Cerebellar nuclear complex (tissue), 1 donor: ENCODE results near the gene ZYG11A.

Experiments used
- DNase-seq, 2 experiments: peaks; one replicate each; lab custom pipeline; 2025; lab: John Stamatoyannopoulos, UW

ZYG11A gene

GRCh38 chr1:52877554-52877953 is 35.0 kb downstream of the ZYG11A start:
- no peak for DNase-seq

- DNase-seq = no peak
Observed at GRCh38 chr1:52880206-52880605, 37.6 kb downstream of the ZYG11A start.

GRCh38 chr1:52887483-52887882 is 44.9 kb downstream of the ZYG11A start:
- no peak for DNase-seq

GRCh38 chr1:52892424-52893215 is 50.1 kb downstream of the ZYG11A start:
- no peak for DNase-seq

GRCh38 chr1:52899445-52899894 is 56.9 kb downstream of the ZYG11A start:
- no peak for DNase-seq

GRCh38 chr1:52900402-52900801 is 57.8 kb downstream of the ZYG11A start:
- no peak for DNase-seq

GRCh38 chr1:52901384-52901783 is 58.8 kb downstream of the ZYG11A start:
- DNase-seq = no peak

GRCh38 chr1:52904208-52904926 is 61.8 kb downstream of the ZYG11A start:
- DNase-seq = no peak

GRCh38 chr1:52904927-52905698 is 62.6 kb downstream of the ZYG11A start:
- DNase-seq = no peak

- DNase-seq = no peak
Observed at GRCh38 chr1:52906135-52906603, 63.6 kb downstream of the ZYG11A start.

- DNase-seq = no peak
Observed at GRCh38 chr1:52907068-52907811, 64.7 kb downstream of the ZYG11A start.

- DNase-seq = no peak
Observed at GRCh38 chr1:52907812-52908153, 65.2 kb downstream of the ZYG11A start.

GRCh38 chr1:52911541-52911940 is 69.0 kb downstream of the ZYG11A start:
- DNase-seq = no peak

- DNase-seq = no peak
Observed at GRCh38 chr1:52913014-52913413, 70.5 kb downstream of the ZYG11A start.

GRCh38 chr1:52913537-52913936 is 71.0 kb downstream of the ZYG11A start:
- DNase-seq = no peak

GRCh38 chr1:52914463-52914862 is 71.9 kb downstream of the ZYG11A start:
- no peak for DNase-seq

GRCh38 chr1:52915211-52915854 is 72.8 kb downstream of the ZYG11A start:
- no peak for DNase-seq

- no peak for DNase-seq
Observed at GRCh38 chr1:52915855-52916220, 73.3 kb downstream of the ZYG11A start.

GRCh38 chr1:52916241-52916975 is 73.8 kb downstream of the ZYG11A start:
- no peak for DNase-seq

- no peak for DNase-seq
Observed at GRCh38 chr1:52917156-52917555, 74.6 kb downstream of the ZYG11A start.

- DNase-seq = no peak
Observed at GRCh38 chr1:52917581-52917980, 75.0 kb downstream of the ZYG11A start.
